ENCODE data around the gene USP5. TPM values are rescaled to one million over a fixed set of nuclear protein-coding genes. Genes with fewer than 3 reads are reported as not detected.
A peak's percentile ranks its signal among the peaks of the same experiment; 100 is the strongest.

The USP5 gene
- total RNA-seq, 2 experiments from 2014 or later, result 119 to 131 TPM

DNA sequence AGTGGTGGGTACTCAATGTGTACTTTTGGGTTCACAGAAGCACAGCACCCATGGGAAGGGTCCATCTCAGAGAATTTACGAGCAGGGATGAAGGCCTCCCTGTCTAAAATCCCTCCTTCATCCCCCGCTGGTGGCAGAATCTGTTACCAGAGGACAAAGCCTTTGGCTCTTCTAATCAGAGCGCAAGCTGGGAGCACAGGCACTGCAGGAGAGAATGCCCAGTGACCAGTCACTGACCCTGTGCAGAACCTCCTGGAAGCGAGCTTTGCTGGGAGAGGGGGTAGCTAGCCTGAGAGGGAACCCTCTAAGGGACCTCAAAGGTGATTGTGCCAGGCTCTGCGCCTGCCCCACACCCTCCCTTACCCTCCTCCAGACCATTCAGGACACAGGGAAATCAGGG is 31.8 kb upstream of the USP5 start:
- no peak overlapping the region for H3K4me3 Mint-ChIP-seq
- H3K9me3 Mint-ChIP-seq, result no peaks in the 10 kb centered on the region
- ChIA-PET POLR2A (no interaction called here), CTCF (interaction anchor here (1.6 to 2.2 kb wide), 3 partner anchors 16 to 67 kb away, joined by 6 to 10 read pairs (median 7); partner anchors contain the start of genes MLF2 and USP5)
- H3K27ac Mint-ChIP-seq, result no peak overlapping the region
- DNase-seq, result no peak
- H3K27me3 Mint-ChIP-seq, result peaks cover 23% of the 10 kb centered on the region
- H3K36me3 Mint-ChIP-seq (ENCODE audit: low read depth), result peaks cover 40% of the 10 kb centered on the region
- peaks cover 15% of the 10 kb centered on the region for H3K4me1 Mint-ChIP-seq

DNA sequence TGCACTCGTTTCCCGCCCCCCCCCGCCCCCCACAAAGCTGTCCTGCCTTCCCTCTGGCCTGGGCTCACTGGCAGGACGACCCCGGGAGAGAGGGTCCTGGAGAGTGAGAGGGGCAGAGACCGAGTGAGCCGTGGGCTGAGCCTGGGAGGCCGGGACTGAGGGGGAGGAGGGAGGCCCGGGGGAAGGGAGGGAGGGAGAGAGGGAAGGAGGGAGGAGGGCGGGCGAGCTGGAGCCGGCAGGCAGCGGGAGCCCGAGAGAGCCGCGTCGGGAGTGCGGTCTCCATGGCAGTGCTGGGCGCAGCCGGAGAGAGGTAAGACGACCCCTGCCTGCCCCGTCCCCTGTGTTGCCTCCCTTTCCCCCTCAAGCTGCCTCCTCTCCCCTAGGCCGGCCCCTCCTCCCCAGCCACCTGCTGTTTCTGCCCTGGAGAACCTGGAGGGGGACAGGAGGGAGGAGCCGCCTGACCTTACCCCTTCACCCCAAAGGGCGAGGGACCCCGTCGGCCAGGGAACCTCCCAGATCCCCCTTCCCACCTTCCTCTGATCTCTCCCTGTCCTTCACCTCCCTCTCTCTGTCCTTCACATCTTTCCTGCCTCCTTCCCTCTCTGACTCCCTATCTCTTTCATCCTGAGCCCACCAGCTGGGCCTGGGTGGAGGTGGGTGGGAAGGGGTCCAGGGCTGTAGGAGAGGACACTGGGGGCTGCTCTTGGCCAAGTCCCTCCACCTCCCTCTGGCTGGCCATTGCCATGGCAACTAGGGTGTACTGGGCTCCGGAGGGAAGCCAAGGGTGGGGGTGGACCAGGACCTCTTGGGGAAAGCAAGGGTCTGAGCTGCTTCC is 30.1 kb upstream of the USP5 start, which contains the start of gene GPR162:
Gene GPR162, plus strand, starts transcription at position 231 of the 835 bp plus-strand sequence. CDS start 2,078 bp downstream, outside the sequence.
- Mint-ChIP-seq H3K9me3 (no peaks in the 10 kb centered on the region), H3K27me3 (peaks cover 36% of the 10 kb centered on the region), H3K36me3 (ENCODE audit: low read depth) (peaks cover 28% of the 10 kb centered on the region), H3K4me1 (peaks cover 19% of the 10 kb centered on the region), H3K4me3 (peak within 1 kb of the TSS; percentile 50), H3K27ac (peak within 1 kb of the TSS; percentile 60)
- ChIA-PET POLR2A (no interaction called here), CTCF (interaction anchor here (1.2 to 2.2 kb wide), 7 partner anchors 10 to 126 kb away, joined by 3 to 10 read pairs (median 5); partner anchors contain the start of genes MLF2 and USP5)
- DNase-seq, result no peak

DNA sequence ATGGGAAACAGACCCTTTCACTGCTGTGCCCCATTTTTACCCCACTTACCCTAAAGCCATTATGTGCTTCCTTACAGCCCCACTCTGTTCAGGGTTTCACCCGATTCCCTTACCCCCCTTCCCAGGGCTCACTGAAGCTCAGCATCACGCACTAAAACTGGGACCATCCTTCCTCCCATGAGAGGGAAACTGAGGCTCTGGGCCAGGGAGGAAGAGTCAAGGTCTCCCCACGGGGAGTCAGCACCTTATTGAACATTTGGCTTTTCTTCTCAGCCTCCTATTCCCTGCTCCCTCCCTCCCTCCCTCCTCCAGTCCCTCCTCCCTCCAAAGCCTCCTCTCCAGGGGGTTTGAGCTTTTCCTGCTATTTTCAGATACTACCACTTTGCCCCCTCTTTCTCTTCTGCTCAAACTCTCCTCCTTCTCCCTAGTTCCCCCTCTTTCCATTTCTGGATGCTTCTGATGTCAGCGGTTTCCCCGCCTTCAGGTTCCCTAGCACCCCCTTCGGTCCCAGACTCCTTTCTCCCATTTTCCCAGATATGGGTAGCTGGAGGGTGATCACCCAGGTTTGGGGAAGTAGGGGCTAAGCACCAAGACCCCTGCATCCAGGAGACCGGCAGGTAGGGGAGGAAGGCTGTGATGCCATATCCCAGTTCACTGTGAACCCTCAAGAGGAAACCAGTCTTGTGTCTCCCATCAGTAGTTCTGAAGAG is 29.4 kb upstream of the USP5 start:
- ChIA-PET POLR2A (no interaction called here), CTCF (interaction anchor here (1.2 to 1.6 kb wide), 4 partner anchors 11 to 127 kb away, joined by 3 read pairs; no protein-coding TSS in a partner anchor)
- peak overlapping the region; percentile 41 for H3K27ac Mint-ChIP-seq
- peaks cover 23% of the 10 kb centered on the region for H3K4me1 Mint-ChIP-seq
- H3K9me3 Mint-ChIP-seq, result no peaks in the 10 kb centered on the region
- H3K27me3 Mint-ChIP-seq, result peaks cover 41% of the 10 kb centered on the region
- peaks cover 24% of the 10 kb centered on the region for H3K36me3 Mint-ChIP-seq (ENCODE audit: low read depth)
- no peak overlapping the region for H3K4me3 Mint-ChIP-seq
- no peak for DNase-seq

DNA sequence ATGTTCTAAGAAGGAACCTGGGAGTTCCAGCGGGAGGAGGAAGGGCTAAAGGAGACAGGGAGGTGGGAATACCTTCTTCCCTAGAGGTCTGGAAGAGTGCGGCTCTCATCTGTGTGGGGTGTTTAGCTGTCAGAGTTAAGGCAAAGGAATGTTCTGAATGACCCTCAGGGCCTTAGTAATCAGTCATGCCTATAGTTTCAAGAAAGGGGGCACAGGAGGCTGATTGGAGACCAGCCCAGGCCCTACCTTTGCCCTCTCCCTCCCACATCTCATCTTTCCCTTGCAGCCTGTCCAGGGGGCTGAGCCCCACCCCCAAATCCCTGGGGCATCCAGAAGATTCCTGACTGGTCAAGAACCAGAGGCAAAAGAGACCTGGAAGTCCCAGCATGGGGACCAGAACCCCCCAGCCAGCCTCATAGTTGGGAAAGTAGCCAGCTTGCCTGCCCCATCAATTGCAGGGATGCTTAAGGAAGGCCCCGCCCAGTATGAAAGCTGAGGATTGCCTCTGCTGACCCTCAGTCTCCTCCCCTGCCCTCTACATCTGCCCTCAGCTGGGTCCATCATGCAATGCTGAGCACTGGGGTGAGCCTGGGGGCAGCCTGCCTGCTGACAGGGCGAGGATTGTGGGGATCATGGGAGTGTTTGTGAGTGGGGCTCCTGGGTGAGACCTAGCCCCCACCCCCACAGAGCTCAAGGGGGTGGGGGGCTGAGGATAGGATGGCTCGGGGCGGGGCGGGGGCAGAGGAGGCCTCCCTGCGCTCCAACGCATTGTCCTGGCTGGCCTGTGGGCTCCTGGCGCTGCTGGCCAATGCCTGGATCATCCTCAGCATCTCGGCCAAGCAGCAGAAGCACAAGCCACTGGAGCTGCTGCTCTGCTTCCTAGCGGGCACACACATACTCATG is 28.5 kb upstream of the USP5 start:
- no peak overlapping the region for H3K4me3 Mint-ChIP-seq
- peaks cover 16% of the 10 kb centered on the region for H3K36me3 Mint-ChIP-seq (ENCODE audit: low read depth)
- POLR2A ChIA-PET, result no interaction called here
- peaks cover 44% of the 10 kb centered on the region for H3K27me3 Mint-ChIP-seq
- no peak for DNase-seq
- peaks cover 26% of the 10 kb centered on the region for H3K4me1 Mint-ChIP-seq
- no peak overlapping the region for H3K27ac Mint-ChIP-seq
- no peaks in the 10 kb centered on the region for H3K9me3 Mint-ChIP-seq
- CTCF ChIA-PET, result interaction anchor here (1.1 to 4.2 kb wide), 7 partner anchors 10 to 117 kb away, joined by 3 to 28 read pairs (median 3); partner anchors contain the start of gene MLF2

DNA sequence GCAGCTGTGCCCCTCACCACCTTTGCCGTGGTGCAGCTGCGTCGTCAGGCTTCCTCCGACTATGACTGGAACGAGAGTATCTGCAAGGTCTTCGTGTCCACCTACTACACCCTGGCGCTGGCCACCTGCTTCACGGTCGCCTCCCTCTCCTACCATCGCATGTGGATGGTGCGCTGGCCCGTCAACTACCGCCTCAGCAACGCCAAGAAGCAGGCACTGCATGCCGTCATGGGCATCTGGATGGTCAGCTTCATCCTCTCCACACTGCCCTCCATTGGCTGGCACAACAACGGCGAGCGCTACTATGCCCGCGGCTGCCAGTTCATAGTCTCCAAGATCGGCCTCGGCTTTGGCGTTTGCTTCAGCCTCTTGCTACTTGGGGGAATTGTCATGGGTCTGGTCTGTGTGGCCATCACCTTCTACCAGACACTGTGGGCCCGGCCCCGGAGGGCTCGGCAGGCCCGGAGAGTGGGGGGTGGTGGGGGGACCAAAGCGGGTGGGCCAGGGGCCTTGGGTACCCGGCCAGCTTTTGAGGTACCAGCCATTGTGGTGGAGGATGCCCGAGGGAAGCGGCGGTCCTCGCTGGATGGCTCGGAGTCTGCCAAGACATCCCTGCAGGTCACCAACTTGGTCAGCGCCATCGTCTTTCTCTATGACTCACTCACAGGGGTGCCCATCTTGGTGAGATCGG is 27.7 kb upstream of the USP5 start:
- no peaks in the 10 kb centered on the region for H3K9me3 Mint-ChIP-seq
- no peak overlapping the region for H3K27ac Mint-ChIP-seq
- POLR2A ChIA-PET, result no interaction called here

DNA sequence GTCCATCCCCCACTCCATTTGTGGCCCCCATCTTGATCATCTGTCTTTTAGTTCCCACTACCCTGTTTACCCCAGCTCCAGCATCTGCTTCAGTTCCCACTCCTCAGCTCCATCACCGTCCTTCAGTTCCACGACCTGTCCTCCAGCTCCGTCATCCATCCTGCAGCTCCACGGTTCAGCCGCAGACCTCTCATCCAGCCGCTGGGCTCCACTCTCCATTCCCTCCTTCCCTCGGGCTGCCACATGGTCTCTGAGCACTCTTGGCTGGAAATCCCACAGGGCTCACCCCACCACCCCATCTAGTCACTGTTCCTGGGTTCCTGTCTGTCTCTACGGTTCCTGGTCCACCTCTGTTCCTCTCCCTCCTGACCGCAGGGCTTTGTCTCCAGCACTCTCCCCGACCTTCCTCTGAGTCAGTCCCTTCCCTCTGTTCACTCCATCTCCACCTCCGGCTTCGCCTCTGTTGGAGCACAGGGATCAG is 27.0 kb upstream of the USP5 start:
- no peak overlapping the region for H3K27ac Mint-ChIP-seq
- H3K27me3 Mint-ChIP-seq, result peaks cover 57% of the 10 kb centered on the region
- DNase-seq, result no peak
- peaks cover 31% of the 10 kb centered on the region for H3K4me1 Mint-ChIP-seq
- CTCF ChIA-PET, result interaction anchor here (1.0 to 4.2 kb wide), 19 partner anchors 8 to 258 kb away, joined by 3 to 28 read pairs (median 4); partner anchors contain the start of genes COPS7A, MLF2, PTPN6 and SPSB2
- POLR2A ChIA-PET, result no interaction called here
- no peaks in the 10 kb centered on the region for H3K9me3 Mint-ChIP-seq
- no peak overlapping the region for H3K4me3 Mint-ChIP-seq
- peaks cover 3% of the 10 kb centered on the region for H3K36me3 Mint-ChIP-seq (ENCODE audit: low read depth)

More for the DNA sequence above, 27.7 kb upstream of the USP5 start:
- CTCF ChIA-PET, result interaction anchor here (0.5 to 4.2 kb wide), 17 partner anchors 8 to 257 kb away, joined by 3 to 28 read pairs (median 4); partner anchors contain the start of genes COPS7A, MLF2 and SPSB2
- no peak for DNase-seq
- peaks cover 10% of the 10 kb centered on the region for H3K36me3 Mint-ChIP-seq (ENCODE audit: low read depth)
- peaks cover 31% of the 10 kb centered on the region for H3K4me1 Mint-ChIP-seq
- no peak overlapping the region for H3K4me3 Mint-ChIP-seq
- peaks cover 49% of the 10 kb centered on the region for H3K27me3 Mint-ChIP-seq

DNA sequence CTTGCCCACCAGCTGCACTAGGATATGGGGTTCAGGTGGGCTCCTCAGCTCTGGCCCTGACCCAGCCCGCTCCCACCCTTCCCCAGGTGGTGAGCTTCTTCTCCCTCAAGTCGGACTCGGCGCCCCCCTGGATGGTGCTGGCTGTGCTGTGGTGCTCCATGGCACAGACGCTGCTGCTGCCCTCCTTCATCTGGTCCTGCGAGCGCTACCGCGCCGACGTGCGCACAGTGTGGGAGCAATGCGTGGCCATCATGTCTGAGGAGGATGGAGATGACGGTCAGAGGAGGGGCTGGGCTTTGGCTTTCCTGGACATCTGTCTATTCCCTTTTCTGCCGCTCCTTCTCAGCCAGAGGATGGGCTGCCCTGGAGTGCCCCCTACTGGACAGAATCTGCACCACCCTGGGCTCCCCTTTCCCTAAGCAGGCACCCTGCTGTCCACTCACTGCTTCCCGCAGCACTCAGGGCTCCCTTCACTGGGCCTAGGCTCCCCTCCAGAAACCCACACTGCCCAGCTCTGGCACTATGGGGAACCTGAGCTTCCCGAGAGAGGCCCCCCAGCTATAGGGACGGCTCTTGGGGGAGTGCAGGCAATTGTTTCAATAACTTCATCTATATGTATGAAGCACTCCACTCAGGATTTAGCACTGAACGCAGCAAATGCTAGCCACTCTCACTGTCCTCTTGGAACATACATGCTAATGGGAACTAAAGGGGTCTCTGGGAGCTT is 26.4 kb upstream of the USP5 start:
- Mint-ChIP-seq H3K36me3 (ENCODE audit: low read depth) (peaks cover under 1% of the 10 kb centered on the region), H3K4me3 (no peak overlapping the region), H3K27me3 (peaks cover 61% of the 10 kb centered on the region), H3K27ac (peak overlapping the region; percentile 1), H3K4me1 (peaks cover 29% of the 10 kb centered on the region), H3K9me3 (no peaks in the 10 kb centered on the region)
- DNase-seq, result peak; percentile 83
- CTCF ChIA-PET, result interaction anchor here (1.0 to 4.2 kb wide), 21 partner anchors 8 to 259 kb away, joined by 3 to 28 read pairs (median 4); partner anchors contain the start of genes CDCA3, COPS7A, MLF2 and PTPN6
- POLR2A ChIA-PET, result no interaction called here

DNA sequence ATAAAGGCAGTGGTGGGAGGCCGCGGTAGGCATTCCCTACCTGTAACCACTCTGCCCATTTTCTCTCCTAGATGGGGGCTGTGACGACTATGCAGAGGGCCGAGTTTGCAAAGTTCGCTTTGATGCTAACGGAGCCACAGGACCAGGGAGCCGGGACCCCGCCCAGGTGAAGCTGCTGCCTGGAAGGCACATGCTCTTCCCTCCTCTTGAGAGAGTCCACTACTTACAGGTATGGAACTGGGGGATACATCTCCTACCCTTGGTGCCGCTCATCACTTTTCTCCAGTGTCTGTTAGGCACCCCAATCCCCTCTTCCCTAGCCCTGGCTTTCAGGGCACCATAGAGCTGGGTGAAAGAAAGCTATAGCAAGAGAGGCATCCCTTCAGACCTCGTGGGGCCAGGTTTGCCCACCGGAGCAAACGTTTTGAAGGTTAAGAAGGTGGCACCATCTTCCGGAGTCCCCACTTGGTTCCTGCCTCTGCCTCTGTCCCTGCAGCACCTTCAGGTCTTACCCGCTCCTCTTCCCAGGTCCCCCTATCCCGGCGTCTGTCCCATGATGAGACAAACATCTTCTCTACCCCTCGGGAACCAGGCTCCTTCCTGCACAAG is 25.7 kb upstream of the USP5 start:
- H3K27ac Mint-ChIP-seq, result no peak overlapping the region
- DNase-seq, result no peak
- CTCF ChIA-PET, result interaction anchor here (0.5 to 4.2 kb wide), 13 partner anchors 8 to 214 kb away, joined by 3 to 28 read pairs (median 4); partner anchors contain the start of genes CDCA3, MLF2 and PTPN6
- no peaks in the 10 kb centered on the region for H3K36me3 Mint-ChIP-seq (ENCODE audit: low read depth)
- H3K4me1 Mint-ChIP-seq, result peaks cover 22% of the 10 kb centered on the region
- H3K4me3 Mint-ChIP-seq, result no peak overlapping the region
- peaks cover 68% of the 10 kb centered on the region for H3K27me3 Mint-ChIP-seq
- POLR2A ChIA-PET, result no interaction called here
- no peaks in the 10 kb centered on the region for H3K9me3 Mint-ChIP-seq

DNA sequence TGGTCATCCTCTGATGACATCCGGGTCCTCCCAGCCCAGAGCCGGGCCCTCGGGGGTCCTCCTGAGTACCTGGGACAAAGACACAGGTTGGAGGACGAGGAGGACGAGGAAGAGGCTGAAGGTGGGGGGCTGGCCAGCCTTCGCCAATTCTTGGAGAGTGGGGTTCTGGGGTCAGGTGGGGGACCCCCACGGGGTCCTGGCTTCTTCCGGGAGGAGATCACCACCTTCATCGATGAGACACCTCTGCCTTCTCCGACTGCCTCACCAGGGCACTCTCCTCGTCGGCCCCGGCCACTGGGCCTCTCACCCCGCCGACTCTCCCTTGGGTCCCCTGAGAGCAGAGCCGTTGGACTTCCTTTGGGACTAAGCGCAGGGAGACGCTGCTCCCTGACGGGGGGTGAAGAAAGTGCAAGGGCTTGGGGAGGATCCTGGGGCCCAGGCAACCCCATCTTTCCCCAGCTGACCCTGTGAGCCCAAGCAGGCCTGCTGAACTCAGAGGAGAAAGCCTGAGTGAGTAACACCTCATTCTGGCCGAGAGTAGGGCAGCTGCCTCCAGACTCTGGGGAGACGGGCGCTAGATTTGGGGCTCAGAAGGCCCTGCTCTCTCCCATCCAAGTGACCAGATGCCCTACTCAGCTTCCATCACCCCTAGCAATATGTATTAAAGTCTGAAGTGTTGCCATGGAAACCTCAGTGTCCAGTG is 25.1 kb upstream of the USP5 start:
- Mint-ChIP-seq H3K4me3 (peak overlapping the region; percentile 23), H3K27ac (no peak overlapping the region), H3K9me3 (no peaks in the 10 kb centered on the region), H3K27me3 (peaks cover 73% of the 10 kb centered on the region), H3K4me1 (peaks cover 20% of the 10 kb centered on the region), H3K36me3 (ENCODE audit: low read depth) (no peaks in the 10 kb centered on the region)
- DNase-seq, result no peak
- POLR2A ChIA-PET, result no interaction called here
- CTCF ChIA-PET, result interaction anchor here (0.5 to 4.2 kb wide), 4 partner anchors 35 to 214 kb away, joined by 3 to 28 read pairs (median 8); partner anchors contain the start of gene MLF2

DNA sequence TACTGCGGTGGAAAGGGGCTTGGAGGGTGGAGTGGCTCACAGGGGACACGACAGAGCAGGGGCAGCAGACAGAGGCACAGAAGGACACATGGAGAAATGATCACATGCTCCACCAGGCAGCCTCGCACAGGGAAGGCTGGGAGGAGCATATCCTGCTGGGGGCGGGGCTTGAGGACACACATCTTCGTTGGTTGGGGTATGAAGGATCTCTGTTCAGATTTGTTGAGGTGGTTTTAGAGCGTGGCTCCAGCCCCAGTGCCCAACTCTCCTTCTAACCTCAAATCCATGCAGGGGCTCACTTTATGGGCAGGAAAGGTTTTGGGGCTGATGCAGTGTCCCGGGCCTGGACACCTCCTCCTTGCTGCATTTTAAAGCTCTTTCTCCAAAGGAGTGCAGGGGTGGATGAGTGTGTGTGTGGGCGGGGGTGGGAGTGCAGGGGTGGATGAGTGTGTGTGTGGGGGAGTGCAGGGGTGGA is 24.5 kb upstream of the USP5 start:
- H3K4me1 Mint-ChIP-seq, result peaks cover 16% of the 10 kb centered on the region
- peaks cover 67% of the 10 kb centered on the region for H3K27me3 Mint-ChIP-seq
- no peaks in the 10 kb centered on the region for H3K36me3 Mint-ChIP-seq (ENCODE audit: low read depth)
- DNase-seq, result peak; percentile 50
- H3K4me3 Mint-ChIP-seq, result peak overlapping the region; percentile 23
- ChIA-PET CTCF (interaction anchor here (1.0 to 2.2 kb wide), 4 partner anchors 14 to 38 kb away, joined by 3 to 8 read pairs (median 6); partner anchors contain the start of genes CD4, CDCA3, GNB3 and USP5), POLR2A (no interaction called here)
- H3K9me3 Mint-ChIP-seq, result no peaks in the 10 kb centered on the region
- H3K27ac Mint-ChIP-seq, result no peak overlapping the region

Data from activated CD4-positive, alpha-beta T cell treated with anti-CD3 and anti-CD28 coated beads, Interleukin-2, amount 10 ng/mL, durations not matched to agents 7 days and 5 days (primary cell).